Parathyroid adenoma (tissue), 2 donors: Measurements from ENCODE around the gene IFIT1B.

Experiments
- H2AFZ ChIP-seq: fragments of 300-600 bp; sonication (generic); one replicate; pipeline ENCODE4 v1.7.0; 2017; ENCODE audit warnings: antibody characterized with exemption, mild to moderate bottlenecking
- H3K27ac ChIP-seq: fragments of 300-600 bp; sonication (generic); one replicate; pipeline ENCODE4 v1.7.0; 2017
- H3K27me3 ChIP-seq: fragments of 300-600 bp; sonication (generic); one replicate; pipeline ENCODE4 v1.7.0; 2017; ENCODE audit warnings: low read length; ENCODE audit not compliant: control insufficient read depth, insufficient read depth
- H3K36me3 ChIP-seq: fragments of 300-600 bp; sonication (generic); one replicate; pipeline ENCODE4 v1.7.0; 2017; ENCODE audit warnings: low read length; ENCODE audit not compliant: control insufficient read depth, insufficient read depth
- H3K4me1 ChIP-seq: fragments of 300-600 bp; sonication (generic); one replicate; pipeline ENCODE4 v1.7.0; 2017; ENCODE audit warnings: control low read depth
- H3K4me2 ChIP-seq: fragments of 300-600 bp; sonication (generic); one replicate; pipeline ENCODE4 v1.7.0; 2017; ENCODE audit warnings: low read length
- H3K4me3 ChIP-seq: fragments of 300-600 bp; sonication (generic); one replicate; pipeline ENCODE4 v1.7.0; 2017; ENCODE audit warnings: low read depth, low read length
- H3K79me2 ChIP-seq: fragments of 300-600 bp; sonication (generic); one replicate; pipeline ENCODE4 v1.7.0; 2017; ENCODE audit warnings: control low read depth
- H3K9ac ChIP-seq: fragments of 300-600 bp; sonication (generic); one replicate; pipeline ENCODE4 v1.7.0; 2017; ENCODE audit warnings: mild to moderate bottlenecking
- H3K9me3 ChIP-seq: fragments of 300-600 bp; sonication (generic); one replicate; pipeline ENCODE4 v1.7.0; 2017; ENCODE audit warnings: low read length; ENCODE audit not compliant: control insufficient read depth
- CTCF ChIP-seq: fragments of 300-600 bp; sonication (generic); IDR thresholded peaks from one replicate; pipeline ENCODE4 v1.7.0; 2017; ENCODE audit warnings: antibody characterized with exemption, mild to moderate bottlenecking
- donor health status: primary hyperparathyroidism.

The IFIT1B gene

GRCh38 chr10:89362929-89363328, 14.9 kb upstream of the IFIT1B start:
- H3K79me2 ChIP-seq = no peaks in the 10 kb centered on the region
- H3K36me3 ChIP-seq = no peaks in the 10 kb centered on the region
- no peaks in the 10 kb centered on the region for H3K9me3 ChIP-seq
- no peak overlapping the region for H3K4me2 ChIP-seq
- no peak for TF ChIP-seq CTCF
- peaks cover 8% of the 10 kb centered on the region for H3K4me1 ChIP-seq
- no peaks in the 10 kb centered on the region for H3K27me3 ChIP-seq
- no peak overlapping the region for H3K27ac ChIP-seq
- no peak overlapping the region for H3K9ac ChIP-seq
- no peak overlapping the region for H3K4me3 ChIP-seq
- H2AFZ ChIP-seq = no peak overlapping the region

GRCh38 chr10:89363729-89364442, 14.0 kb upstream of the IFIT1B start:
- no peaks in the 10 kb centered on the region for H3K36me3 ChIP-seq
- peaks cover 10% of the 10 kb centered on the region for H3K4me1 ChIP-seq
- H3K4me2 ChIP-seq = peak overlapping the region; percentile 11
- H3K27me3 ChIP-seq = no peaks in the 10 kb centered on the region
- H2AFZ ChIP-seq = peak overlapping the region; percentile 47
- no peak overlapping the region for H3K9ac ChIP-seq
- H3K27ac ChIP-seq = no peak overlapping the region
- no peak for TF ChIP-seq CTCF
- no peaks in the 10 kb centered on the region for H3K9me3 ChIP-seq
- no peak overlapping the region for H3K4me3 ChIP-seq
- H3K79me2 ChIP-seq = no peaks in the 10 kb centered on the region

- H3K36me3 ChIP-seq = no peaks in the 10 kb centered on the region
- H3K27me3 ChIP-seq = no peaks in the 10 kb centered on the region
- TF ChIP-seq CTCF = no peak
- H3K9me3 ChIP-seq = no peaks in the 10 kb centered on the region
- H3K4me1 ChIP-seq = peaks cover 10% of the 10 kb centered on the region
- no peak overlapping the region for H2AFZ ChIP-seq
- H3K4me3 ChIP-seq = no peak overlapping the region
- no peak overlapping the region for H3K9ac ChIP-seq
- no peaks in the 10 kb centered on the region for H3K79me2 ChIP-seq
- H3K27ac ChIP-seq = no peak overlapping the region
- H3K4me2 ChIP-seq = no peak overlapping the region
Observed at GRCh38 chr10:89364531-89364930, 13.3 kb upstream of the IFIT1B start.

GRCh38 chr10:89367529-89367928, 10.3 kb upstream of the IFIT1B start:
- Histone ChIP-seq H2AFZ (peak overlapping the region; percentile 29), H3K27ac (peak overlapping the region; percentile 25), H3K9ac (no peak overlapping the region), H3K4me2 (peak overlapping the region; percentile 21), H3K4me3 (no peak overlapping the region), H3K4me1 (peaks cover 10% of the 10 kb centered on the region), H3K27me3 (no peaks in the 10 kb centered on the region), H3K79me2 (no peaks in the 10 kb centered on the region), H3K36me3 (no peaks in the 10 kb centered on the region), H3K9me3 (no peaks in the 10 kb centered on the region)
- no peak for TF ChIP-seq CTCF

DNA sequence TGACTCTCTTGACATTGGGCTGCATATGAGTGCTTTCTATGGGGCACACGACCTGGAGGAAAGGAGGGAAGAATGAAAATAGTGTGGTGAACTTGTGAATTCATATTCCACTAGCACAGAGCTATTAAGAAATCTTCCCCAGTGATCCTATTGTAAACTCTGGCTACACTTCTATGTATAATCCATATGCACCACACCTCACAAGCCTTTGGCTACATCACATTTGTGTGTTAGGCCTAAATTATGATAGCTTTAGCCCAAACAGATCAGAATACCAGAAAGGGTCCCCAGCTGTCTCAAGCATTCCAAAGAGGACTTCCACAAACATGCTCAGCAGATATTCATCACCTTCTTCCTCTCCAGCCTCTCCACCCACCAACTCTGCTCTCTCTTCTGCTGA, 9.7 kb upstream of the IFIT1B start:
- Histone ChIP-seq H3K27ac (peak overlapping the region; percentile 25), H3K79me2 (no peaks in the 10 kb centered on the region), H3K27me3 (no peaks in the 10 kb centered on the region), H2AFZ (peak overlapping the region; percentile 29), H3K4me3 (no peak overlapping the region), H3K9ac (no peak overlapping the region), H3K36me3 (no peaks in the 10 kb centered on the region), H3K4me2 (no peak overlapping the region), H3K9me3 (no peaks in the 10 kb centered on the region), H3K4me1 (peaks cover 10% of the 10 kb centered on the region)
- TF ChIP-seq CTCF = no peak
